Lower leg skin (tissue), 4 donors: ENCODE results near the gene CFAP20DC. TPM values are rescaled to one million over a fixed set of nuclear protein-coding genes. Genes with fewer than 3 reads are reported as not detected.

Experiments
- DNase-seq, 2 donors: peaks; one replicate each; pipeline ENCODE4 v3.0.0-alpha.2; 2019; ENCODE audit warnings: low spot score in 2 of 2
- H3K4me3 ChIP-seq: fragments of 200-600 bp; sonication (generic); 2 replicates; pipeline ENCODE4 v1.5.1; 2017; ENCODE audit warnings: mild to moderate bottlenecking, low read depth; ENCODE audit not compliant: poor library complexity, severe bottlenecking
- POLR2A ChIP-seq, 2 donors: fragments of 450-650 bp; IDR thresholded peaks; one replicate each; pipeline ENCODE4 v1.6.1; 2016 to 2017; ENCODE audit warnings: antibody characterized with exemption in 2 of 2, mild to moderate bottlenecking in 1 of 2, moderate library complexity in 1 of 2
- WGBS, 2 donors: methylation state at CpG; one replicate each; pipeline ENCODE4 v1.1.5; 2018; 5-methylcytosine and 5-hydroxymethylcytosine counted together
- intact Hi-C: fragments of 100-400 bp; cut with DNase I; formaldehyde crosslinking; loops from one replicate; pipeline ENCODE4 v1.15.0; 2023; ENCODE audit warnings: low total_unique reads
- total RNA-seq, 4 donors: library from RNA; depleted of rRNA; stranded (reverse); fragments of >200 nt; gene quantifications; one replicate each; pipeline ENCODE4 v1.1.0, GENCODE V29; 2016
- TF ChIP-seq, protein P1 (sequence below), 3 donors: fragments of 450-650 bp; IDR thresholded peaks; one replicate each; pipeline ENCODE4 v1.5.1; 2016; ENCODE audit warnings: antibody characterized with exemption in 3 of 3, mild to moderate bottlenecking in 3 of 3, moderate library complexity in 2 of 3

The CFAP20DC gene
- total RNA-seq, 4 donors from 2014 or later: 0.11 to 0.94 (median 0.39) TPM

DNA sequence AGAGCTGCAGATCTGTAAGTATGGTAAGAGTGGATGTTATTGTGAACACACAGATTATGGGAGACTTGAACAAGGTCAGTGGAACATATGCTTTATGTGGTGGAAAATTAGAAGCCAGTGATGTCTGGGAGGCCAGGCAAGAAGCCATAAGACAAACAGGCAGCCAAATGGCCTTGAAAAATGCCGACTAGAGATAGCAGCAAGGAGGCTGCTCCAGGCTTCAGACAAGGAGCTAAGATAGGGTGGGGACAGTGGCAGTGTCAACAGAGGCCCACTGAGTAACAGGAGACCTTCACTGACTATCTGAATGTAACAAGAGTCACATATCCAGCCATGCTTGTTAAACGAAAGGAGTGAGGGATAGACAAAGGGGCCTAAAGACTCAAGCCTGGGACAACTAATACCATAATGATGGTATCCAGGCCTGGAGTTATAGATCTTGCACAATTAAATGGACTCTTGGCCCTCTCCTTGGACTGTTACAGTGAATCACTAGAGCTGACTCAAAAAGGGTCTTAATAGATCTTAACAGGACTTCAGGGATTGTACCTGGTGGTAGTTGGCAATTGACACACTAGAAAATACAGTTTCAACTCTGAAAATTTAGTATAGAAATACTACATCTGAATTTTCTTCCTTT, 50.6 kb downstream of the CFAP20DC start:
- H3K4me3 ChIP-seq: no peak overlapping the region
- TF ChIP-seq, protein P1, sequence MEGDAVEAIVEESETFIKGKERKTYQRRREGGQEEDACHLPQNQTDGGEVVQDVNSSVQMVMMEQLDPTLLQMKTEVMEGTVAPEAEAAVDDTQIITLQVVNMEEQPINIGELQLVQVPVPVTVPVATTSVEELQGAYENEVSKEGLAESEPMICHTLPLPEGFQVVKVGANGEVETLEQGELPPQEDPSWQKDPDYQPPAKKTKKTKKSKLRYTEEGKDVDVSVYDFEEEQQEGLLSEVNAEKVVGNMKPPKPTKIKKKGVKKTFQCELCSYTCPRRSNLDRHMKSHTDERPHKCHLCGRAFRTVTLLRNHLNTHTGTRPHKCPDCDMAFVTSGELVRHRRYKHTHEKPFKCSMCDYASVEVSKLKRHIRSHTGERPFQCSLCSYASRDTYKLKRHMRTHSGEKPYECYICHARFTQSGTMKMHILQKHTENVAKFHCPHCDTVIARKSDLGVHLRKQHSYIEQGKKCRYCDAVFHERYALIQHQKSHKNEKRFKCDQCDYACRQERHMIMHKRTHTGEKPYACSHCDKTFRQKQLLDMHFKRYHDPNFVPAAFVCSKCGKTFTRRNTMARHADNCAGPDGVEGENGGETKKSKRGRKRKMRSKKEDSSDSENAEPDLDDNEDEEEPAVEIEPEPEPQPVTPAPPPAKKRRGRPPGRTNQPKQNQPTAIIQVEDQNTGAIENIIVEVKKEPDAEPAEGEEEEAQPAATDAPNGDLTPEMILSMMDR (IDR thresholded peaks at IDR 0.05): no peak
- TF ChIP-seq POLR2A (IDR thresholded peaks at IDR 0.05): no peak
- 74% methylated on average over 2 of the region's 2 CpGs for WGBS, 2 donors
- no peak for DNase-seq
- intact Hi-C loops: no loop called here

DNA sequence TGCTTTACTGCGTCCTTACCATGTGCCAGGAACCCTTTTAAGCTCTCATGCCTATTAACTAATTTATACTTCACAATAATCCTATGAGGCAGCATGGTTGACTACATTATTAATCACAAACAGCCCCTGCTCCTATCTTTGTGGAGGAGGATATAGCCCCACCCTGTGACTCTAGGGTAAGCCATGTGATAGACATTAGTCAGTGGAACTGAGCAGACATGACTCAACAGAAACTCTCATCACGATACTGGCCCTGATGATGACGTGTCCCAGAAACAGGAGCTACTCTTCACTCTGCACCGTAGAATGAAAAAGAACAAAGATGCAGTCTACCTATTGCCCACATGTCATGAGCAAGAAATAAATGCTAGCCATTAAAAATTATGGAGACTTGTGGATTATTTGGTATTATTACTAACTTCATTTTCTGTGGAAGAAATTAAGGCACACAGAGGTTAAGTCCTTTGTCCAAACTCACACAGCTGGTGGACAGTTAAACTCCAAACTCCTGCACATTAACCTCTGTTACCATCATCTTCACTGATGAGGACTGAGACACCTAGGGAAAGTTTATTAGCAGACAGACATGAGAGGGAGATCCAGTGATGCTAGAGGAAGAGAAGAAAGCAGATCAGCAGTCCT, 51.2 kb downstream of the CFAP20DC start:
- intact Hi-C loops: no loop called here
- 34 to 54% methylated on average over 4 of the region's 4 CpGs for WGBS, 2 donors
- no peak for DNase-seq
- no peak overlapping the region for H3K4me3 ChIP-seq
- TF ChIP-seq, protein P1 (IDR thresholded peaks at IDR 0.05): no peak
- TF ChIP-seq POLR2A (IDR thresholded peaks at IDR 0.05): no peak

GRCh38 chr3:58996730-58997129, 53.1 kb downstream of the CFAP20DC start:
- intact Hi-C loops: no loop called here
- no peak for TF ChIP-seq POLR2A (IDR thresholded peaks at IDR 0.05)
- TF ChIP-seq, protein P1 (IDR thresholded peaks at IDR 0.05): no peak
- H3K4me3 ChIP-seq: no peak overlapping the region
- no peak for DNase-seq
- 87 to 92% methylated on average over 5 of the region's 5 CpGs for WGBS, 2 donors

GRCh38 chr3:58994746-58995330, 55.0 kb downstream of the CFAP20DC start:
- WGBS, 2 donors: 20% methylated on average over 6 of the region's 6 CpGs
- intact Hi-C loops: no loop called here
- TF ChIP-seq, protein P1 (IDR thresholded peaks at IDR 0.05): no peak
- TF ChIP-seq POLR2A (IDR thresholded peaks at IDR 0.05): no peak

DNA sequence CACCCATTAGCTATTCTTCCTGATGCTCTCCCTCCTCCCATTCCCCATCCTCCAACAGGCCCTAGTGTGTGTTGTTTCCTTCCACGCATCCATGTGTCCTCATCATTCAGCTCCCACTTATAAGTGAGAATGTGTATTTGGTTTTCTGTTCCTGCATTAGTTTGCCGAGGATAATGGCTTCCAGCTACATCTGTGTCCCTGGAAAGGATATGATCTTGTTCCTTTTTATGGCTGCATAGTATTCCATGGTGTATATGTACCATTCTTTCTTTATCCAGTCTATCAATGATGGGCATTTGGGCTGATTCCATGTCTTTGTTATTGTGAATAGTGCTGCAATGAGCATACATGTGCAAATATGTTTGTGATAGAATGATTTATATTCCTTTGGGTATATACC, 56.3 kb downstream of the CFAP20DC start:
- intact Hi-C loops: no loop called here
- DNase-seq: no peak
- no peak for TF ChIP-seq POLR2A (IDR thresholded peaks at IDR 0.05)
- TF ChIP-seq, protein P1 (IDR thresholded peaks at IDR 0.05): no peak
- no peak overlapping the region for H3K4me3 ChIP-seq
- WGBS, 2 donors: 95 to 98% methylated on average over 2 of the region's 2 CpGs

More at GRCh38 chr3:58994746-58995330, 55.0 kb downstream of the CFAP20DC start:
- DNase-seq: no peak
- no peak overlapping the region for H3K4me3 ChIP-seq
